ENCODE results near the gene GPC6.

GPC6 gene

DNA sequence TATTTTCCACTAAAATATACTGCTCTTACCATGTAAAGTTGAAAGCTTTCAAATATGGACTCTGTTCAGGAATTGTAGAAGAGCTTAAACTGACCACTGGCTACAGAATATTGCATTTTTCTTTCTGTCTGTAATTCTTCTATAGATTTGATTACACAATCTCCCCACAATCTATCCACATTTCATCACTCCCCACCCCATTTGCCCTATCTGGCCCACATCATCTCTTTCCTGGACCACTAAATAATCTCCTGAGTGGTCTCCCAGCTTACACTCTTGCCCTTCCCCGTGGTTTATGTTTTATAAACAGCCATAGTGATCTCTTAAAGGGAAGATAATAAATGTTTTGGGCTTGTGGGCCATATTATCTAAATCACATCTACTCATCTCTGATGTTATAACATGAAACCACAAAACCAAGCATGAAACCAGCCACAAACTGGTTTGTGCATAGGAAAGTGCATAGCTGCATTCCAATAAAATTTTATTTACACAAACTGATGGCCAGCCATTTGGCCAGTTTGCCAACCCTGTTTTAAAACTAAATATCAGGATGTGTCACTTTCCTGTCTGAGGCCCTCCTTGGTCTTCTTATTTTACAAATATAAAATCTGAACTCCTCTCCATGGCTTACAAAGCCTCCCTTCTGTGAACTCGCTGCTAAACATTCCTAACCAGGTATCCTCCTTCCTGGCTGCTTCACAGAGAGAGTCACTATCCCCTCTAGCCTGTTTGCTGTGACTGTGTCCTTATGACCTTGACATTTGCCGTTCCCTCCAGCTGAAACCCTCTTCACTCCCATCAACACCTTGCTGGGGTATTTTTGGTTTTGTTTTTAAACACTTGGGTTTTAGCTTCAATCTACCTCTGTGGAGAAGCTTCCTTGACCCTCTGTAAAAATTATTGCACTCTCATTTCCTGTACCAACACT lies 500.9 kb downstream of the GPC6 start:
- Mint-ChIP-seq H3K4me3 (no peak overlapping the region), H3K9me3 (no peaks in the 10 kb centered on the region), H3K27me3 (no peaks in the 10 kb centered on the region)

DNA sequence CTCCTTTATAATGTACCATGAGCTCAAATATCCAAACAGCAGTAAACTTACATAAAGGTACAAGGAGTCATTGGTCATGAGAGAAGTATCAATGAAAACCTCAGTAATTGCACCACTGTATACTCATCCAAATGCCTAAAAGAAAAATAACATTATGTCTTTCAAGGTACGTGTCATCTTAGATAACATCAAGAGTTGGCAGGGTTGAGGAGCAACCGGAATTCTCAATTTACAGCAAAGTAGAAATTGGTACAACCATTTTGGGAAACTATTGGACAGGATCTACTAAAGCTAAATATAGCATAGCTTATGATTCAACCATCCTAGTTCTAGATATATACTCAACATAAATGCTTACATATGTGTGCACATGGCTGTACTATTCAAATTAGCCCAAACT lies 502.8 kb downstream of the GPC6 start:
- H3K36me3 Mint-ChIP-seq (ENCODE audit: insufficient read depth), result no peaks in the 10 kb centered on the region
- peaks cover 5% of the 10 kb centered on the region for H3K9me3 Mint-ChIP-seq
- no peak for DNase-seq (ENCODE audit: low spot score in 2 of 2)
- peaks cover 5% of the 10 kb centered on the region for H3K4me1 Mint-ChIP-seq
- ATAC-seq (replicated peaks; ENCODE audit: extremely low read depth, poor library complexity, severe bottlenecking), result no peak
- H3K27me3 Mint-ChIP-seq, result no peaks in the 10 kb centered on the region
- no peak overlapping the region for H3K4me3 Mint-ChIP-seq
- H3K27ac Mint-ChIP-seq (ENCODE audit: low read depth), result no peak overlapping the region

More for the DNA sequence above, 500.9 kb downstream of the GPC6 start:
- peaks cover 5% of the 10 kb centered on the region for H3K4me1 Mint-ChIP-seq
- no peak overlapping the region for H3K27ac Mint-ChIP-seq (ENCODE audit: low read depth)
- no peak for ATAC-seq (replicated peaks; ENCODE audit: extremely low read depth, poor library complexity, severe bottlenecking)
- DNase-seq (ENCODE audit: low spot score in 2 of 2), result no peak
- H3K36me3 Mint-ChIP-seq (ENCODE audit: insufficient read depth), result no peaks in the 10 kb centered on the region

DNA sequence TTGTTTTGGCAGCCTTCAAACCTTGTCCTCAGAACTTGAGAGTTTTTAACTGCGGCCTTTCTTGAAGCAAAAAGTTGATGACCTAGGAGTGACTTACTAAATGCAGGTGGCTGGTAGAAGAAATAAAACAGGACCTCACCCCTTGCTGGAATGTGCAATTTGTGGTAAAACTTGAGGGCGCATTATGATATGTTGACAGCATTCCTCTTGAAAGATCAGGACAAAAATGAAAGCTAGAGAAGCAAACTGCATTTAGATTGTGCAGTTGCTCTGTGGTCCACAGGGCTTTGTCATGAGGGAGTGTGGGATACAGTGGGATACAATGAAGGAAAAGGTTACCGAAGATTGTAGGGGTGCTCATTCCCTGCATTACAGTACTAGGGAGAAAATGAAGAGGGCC lies 504.2 kb downstream of the GPC6 start:
- ATAC-seq (replicated peaks; ENCODE audit: extremely low read depth, poor library complexity, severe bottlenecking) (no peak), DNase-seq (ENCODE audit: low spot score in 2 of 2) (no peak)
- Mint-ChIP-seq H3K4me1 (peaks cover 5% of the 10 kb centered on the region), H3K27ac (ENCODE audit: low read depth) (no peak overlapping the region), H3K27me3 (no peaks in the 10 kb centered on the region), H3K36me3 (ENCODE audit: insufficient read depth) (no peaks in the 10 kb centered on the region), H3K4me3 (no peak overlapping the region), H3K9me3 (peaks cover 5% of the 10 kb centered on the region)

DNA sequence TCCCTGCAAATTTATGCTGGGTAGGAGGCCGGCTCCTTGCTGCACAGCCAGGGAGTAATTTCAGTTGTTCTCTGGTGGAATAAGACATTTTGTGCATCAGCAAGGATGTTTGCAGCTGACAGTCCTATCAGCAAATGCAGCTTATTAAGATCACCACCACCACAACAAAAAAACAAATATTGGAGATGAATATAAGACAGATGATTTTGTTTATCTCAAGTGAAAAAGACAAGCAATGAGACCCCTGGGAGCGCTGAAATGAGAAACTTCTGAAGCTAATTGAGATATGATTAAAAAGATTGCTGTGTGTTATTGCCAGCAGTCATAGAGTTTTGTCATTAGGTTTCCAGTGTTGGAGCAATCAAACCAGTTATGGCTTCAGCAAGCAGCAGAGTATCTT lies 505.6 kb downstream of the GPC6 start:
- no peaks in the 10 kb centered on the region for H3K27me3 Mint-ChIP-seq
- H3K4me3 Mint-ChIP-seq, result no peak overlapping the region
- H3K36me3 Mint-ChIP-seq (ENCODE audit: insufficient read depth), result no peaks in the 10 kb centered on the region
- H3K4me1 Mint-ChIP-seq, result peaks cover 5% of the 10 kb centered on the region
- DNase-seq (ENCODE audit: low spot score in 2 of 2) (no peak), ATAC-seq (replicated peaks; ENCODE audit: extremely low read depth, poor library complexity, severe bottlenecking) (no peak)
- no peak overlapping the region for H3K27ac Mint-ChIP-seq (ENCODE audit: low read depth)
- H3K9me3 Mint-ChIP-seq, result peaks cover 5% of the 10 kb centered on the region

DNA sequence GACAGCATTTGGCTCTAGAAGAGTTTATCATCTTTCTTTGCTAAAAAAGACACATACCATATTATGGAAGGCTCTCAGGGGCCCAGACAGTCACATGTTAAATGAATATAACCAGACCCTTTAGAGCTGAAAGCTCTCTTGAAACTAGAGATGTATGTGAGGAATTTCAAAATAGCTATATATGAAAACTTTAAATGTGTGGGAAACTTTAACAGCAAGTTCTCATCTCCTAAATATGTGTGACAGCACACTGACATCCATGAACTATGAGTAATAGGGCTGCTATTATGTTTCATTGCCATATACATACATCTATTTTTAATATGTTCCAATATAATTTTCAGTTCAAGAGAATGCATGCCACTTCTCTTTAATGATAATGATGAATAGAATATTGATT lies 509.5 kb downstream of the GPC6 start:
- no peaks in the 10 kb centered on the region for H3K4me1 Mint-ChIP-seq
- DNase-seq (ENCODE audit: low spot score in 2 of 2) (no peak), ATAC-seq (replicated peaks; ENCODE audit: extremely low read depth, poor library complexity, severe bottlenecking) (no peak)
- H3K36me3 Mint-ChIP-seq (ENCODE audit: insufficient read depth), result no peaks in the 10 kb centered on the region
- H3K9me3 Mint-ChIP-seq, result peaks cover 5% of the 10 kb centered on the region
- no peak overlapping the region for H3K4me3 Mint-ChIP-seq
- no peak overlapping the region for H3K27ac Mint-ChIP-seq (ENCODE audit: low read depth)
- no peaks in the 10 kb centered on the region for H3K27me3 Mint-ChIP-seq

DNA sequence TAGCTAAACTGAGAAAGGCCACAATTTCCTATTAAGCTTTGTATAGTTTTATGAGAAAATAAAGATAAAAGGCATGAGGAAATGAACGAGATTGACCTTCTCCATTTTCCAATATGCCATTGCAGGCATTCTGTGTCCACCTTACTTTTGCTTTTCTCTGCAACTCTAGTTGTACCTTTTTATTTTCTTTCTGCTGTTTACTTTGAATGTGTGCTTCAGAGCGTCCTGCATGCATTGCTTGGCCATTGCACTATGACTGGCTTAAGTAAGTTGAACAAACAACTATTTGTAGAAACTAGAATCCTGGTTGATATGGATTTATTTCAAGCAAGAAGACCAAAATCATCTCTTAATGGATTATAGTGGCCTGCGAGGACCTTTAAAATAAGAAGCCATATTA lies 510.3 kb downstream of the GPC6 start:
- no peak overlapping the region for H3K4me3 Mint-ChIP-seq
- H3K4me1 Mint-ChIP-seq, result no peaks in the 10 kb centered on the region
- no peak for ATAC-seq (replicated peaks; ENCODE audit: extremely low read depth, poor library complexity, severe bottlenecking)
- H3K27ac Mint-ChIP-seq (ENCODE audit: low read depth), result no peak overlapping the region
- no peaks in the 10 kb centered on the region for H3K36me3 Mint-ChIP-seq (ENCODE audit: insufficient read depth)
- peaks cover 5% of the 10 kb centered on the region for H3K9me3 Mint-ChIP-seq
- DNase-seq (ENCODE audit: low spot score in 2 of 2), result no peak
- no peaks in the 10 kb centered on the region for H3K27me3 Mint-ChIP-seq

DNA sequence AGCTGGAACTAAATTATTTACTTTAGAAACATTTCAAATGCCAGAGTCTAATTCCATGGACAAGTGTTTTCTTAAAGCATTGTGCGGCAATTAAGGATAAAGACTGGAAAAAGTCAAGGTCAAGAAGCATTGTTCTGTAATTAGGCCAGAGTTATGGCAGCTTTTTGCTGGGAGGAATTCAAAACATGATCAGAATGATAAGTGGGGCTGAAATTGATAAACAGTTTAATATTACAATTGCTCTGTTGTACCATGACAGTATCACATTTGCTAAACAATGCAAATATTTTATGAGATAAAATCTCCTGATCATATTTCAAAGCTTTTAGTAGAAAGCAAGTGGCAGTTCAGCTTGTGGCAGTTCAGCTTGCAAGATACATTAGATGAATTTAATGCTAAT lies 513.7 kb downstream of the GPC6 start:
- no peaks in the 10 kb centered on the region for H3K9me3 Mint-ChIP-seq
- ATAC-seq (replicated peaks; ENCODE audit: extremely low read depth, poor library complexity, severe bottlenecking) (no peak), DNase-seq (ENCODE audit: low spot score in 2 of 2) (no peak)
- no peak overlapping the region for H3K27ac Mint-ChIP-seq (ENCODE audit: low read depth)
- H3K4me1 Mint-ChIP-seq, result no peaks in the 10 kb centered on the region
- H3K4me3 Mint-ChIP-seq, result no peak overlapping the region
- no peaks in the 10 kb centered on the region for H3K27me3 Mint-ChIP-seq
- no peaks in the 10 kb centered on the region for H3K36me3 Mint-ChIP-seq (ENCODE audit: insufficient read depth)

DNA sequence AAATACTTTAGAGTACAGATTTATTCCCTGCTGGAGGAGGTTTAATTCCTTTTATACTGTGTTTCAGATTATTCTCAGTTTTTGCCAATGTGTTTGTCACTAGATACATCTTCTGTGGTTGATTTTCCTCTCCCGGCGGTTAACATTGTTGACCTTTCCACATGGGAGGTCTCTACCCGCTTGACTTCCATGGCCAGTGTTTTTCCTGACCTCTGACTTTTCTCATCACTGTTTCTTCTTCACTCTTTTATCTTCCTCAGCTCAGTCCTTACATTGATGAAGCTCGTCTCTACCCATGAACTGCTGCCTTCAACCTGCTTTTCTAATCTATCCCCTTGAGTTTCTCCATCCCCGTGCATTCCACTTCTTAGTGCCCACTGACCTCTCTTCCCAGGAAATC lies 517.4 kb downstream of the GPC6 start:
- no peaks in the 10 kb centered on the region for H3K9me3 Mint-ChIP-seq
- ATAC-seq (replicated peaks; ENCODE audit: extremely low read depth, poor library complexity, severe bottlenecking) (no peak), DNase-seq (ENCODE audit: low spot score in 2 of 2) (no peak)
- no peaks in the 10 kb centered on the region for H3K4me1 Mint-ChIP-seq
- no peaks in the 10 kb centered on the region for H3K36me3 Mint-ChIP-seq (ENCODE audit: insufficient read depth)
- no peak overlapping the region for H3K4me3 Mint-ChIP-seq
- H3K27me3 Mint-ChIP-seq, result no peaks in the 10 kb centered on the region
- H3K27ac Mint-ChIP-seq (ENCODE audit: low read depth), result no peak overlapping the region

DNA sequence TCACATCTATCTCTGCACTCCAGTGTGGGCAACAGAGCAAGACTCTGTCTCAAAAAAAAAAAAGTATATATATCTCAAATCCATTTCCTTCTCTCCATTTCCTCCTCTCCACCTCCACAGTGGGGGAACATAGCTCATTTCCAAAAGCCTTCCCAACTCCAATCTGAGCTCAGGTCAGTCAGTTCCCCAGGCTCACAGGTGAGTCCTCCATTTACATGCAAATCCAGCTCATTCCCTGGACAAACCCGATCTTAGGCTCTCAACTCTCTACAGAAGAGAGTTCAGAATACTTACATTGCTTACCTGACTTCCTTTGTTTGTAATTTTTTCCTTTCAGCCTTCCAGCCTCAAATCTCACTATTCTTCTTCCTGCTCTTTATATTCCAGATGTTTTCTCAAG lies 518.3 kb downstream of the GPC6 start:
- no peak overlapping the region for H3K4me3 Mint-ChIP-seq
- no peaks in the 10 kb centered on the region for H3K27me3 Mint-ChIP-seq
- H3K9me3 Mint-ChIP-seq, result no peaks in the 10 kb centered on the region
- ATAC-seq (replicated peaks; ENCODE audit: extremely low read depth, poor library complexity, severe bottlenecking) (no peak), DNase-seq (ENCODE audit: low spot score in 2 of 2) (no peak)
- H3K36me3 Mint-ChIP-seq (ENCODE audit: insufficient read depth), result no peaks in the 10 kb centered on the region
- H3K27ac Mint-ChIP-seq (ENCODE audit: low read depth), result no peak overlapping the region
- H3K4me1 Mint-ChIP-seq, result no peaks in the 10 kb centered on the region

DNA sequence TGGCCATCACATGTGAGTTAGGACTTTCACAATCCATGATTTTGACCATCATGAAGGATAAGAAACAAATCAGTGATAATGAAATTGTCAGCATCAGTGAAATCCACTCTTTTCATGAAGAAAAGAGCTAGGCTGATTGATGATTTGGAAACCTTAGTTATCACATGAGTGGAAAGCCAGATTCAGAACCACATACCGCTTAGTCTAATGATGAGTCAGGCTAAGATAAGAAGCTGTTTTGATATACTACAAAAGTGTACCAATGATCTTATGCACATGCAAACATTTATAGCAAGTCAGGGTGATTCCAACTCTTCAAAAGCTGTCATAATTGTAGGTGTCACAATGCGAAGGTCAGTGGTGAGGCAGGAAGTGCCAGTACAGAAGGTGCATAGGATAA lies 519.3 kb downstream of the GPC6 start:
- DNase-seq (ENCODE audit: low spot score in 2 of 2) (no peak), ATAC-seq (replicated peaks; ENCODE audit: extremely low read depth, poor library complexity, severe bottlenecking) (no peak)
- no peaks in the 10 kb centered on the region for H3K9me3 Mint-ChIP-seq
- no peaks in the 10 kb centered on the region for H3K36me3 Mint-ChIP-seq (ENCODE audit: insufficient read depth)
- H3K4me3 Mint-ChIP-seq, result no peak overlapping the region
- no peak overlapping the region for H3K27ac Mint-ChIP-seq (ENCODE audit: low read depth)
- no peaks in the 10 kb centered on the region for H3K27me3 Mint-ChIP-seq
- H3K4me1 Mint-ChIP-seq, result no peaks in the 10 kb centered on the region

DNA sequence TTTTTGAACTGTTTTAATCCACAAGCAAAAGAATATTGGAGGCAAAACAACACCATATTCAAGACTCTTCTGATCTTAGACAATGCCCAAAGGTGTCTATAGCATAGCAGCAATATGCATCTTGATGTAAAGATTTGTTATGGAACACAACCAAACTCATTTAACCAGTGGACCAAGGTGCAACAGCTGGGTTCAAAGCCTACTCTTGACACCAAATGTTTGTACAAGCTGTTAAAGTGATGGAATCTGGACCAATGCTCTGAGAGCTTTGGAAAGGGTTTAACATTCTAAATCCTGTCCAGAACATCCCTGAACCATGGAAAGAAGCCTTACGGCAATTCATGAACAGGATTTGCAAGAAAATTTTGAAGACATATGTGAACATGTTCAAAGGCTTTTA lies 520.0 kb downstream of the GPC6 start:
- DNase-seq (ENCODE audit: low spot score in 2 of 2) (no peak), ATAC-seq (replicated peaks; ENCODE audit: extremely low read depth, poor library complexity, severe bottlenecking) (no peak)
- Mint-ChIP-seq H3K4me1 (no peaks in the 10 kb centered on the region), H3K4me3 (no peak overlapping the region), H3K27me3 (no peaks in the 10 kb centered on the region), H3K36me3 (ENCODE audit: insufficient read depth) (no peaks in the 10 kb centered on the region), H3K27ac (ENCODE audit: low read depth) (no peak overlapping the region), H3K9me3 (no peaks in the 10 kb centered on the region)

DNA sequence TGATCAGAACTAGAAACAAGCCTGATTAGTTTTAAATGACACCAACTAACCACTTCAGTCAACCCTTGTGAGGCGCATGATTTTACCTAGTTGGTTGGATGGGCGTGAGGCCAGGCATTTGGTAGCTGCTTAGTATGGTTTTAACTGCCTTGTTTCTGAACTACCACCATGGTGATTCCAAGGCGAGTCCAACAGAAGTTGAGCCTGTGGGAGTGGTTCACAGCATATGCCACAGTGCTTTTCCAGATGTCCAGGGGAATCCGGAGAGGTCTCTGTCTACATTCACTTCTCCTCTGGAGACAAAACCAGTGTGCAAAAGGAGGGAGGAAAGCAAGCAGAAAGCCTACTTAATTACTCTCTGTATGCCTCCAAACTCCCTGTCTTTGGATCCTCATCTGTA lies 524.1 kb downstream of the GPC6 start:
- Mint-ChIP-seq H3K4me3 (no peak overlapping the region), H3K27ac (ENCODE audit: low read depth) (no peak overlapping the region), H3K4me1 (no peaks in the 10 kb centered on the region), H3K9me3 (no peaks in the 10 kb centered on the region), H3K27me3 (no peaks in the 10 kb centered on the region), H3K36me3 (ENCODE audit: insufficient read depth) (no peaks in the 10 kb centered on the region)
- DNase-seq (ENCODE audit: low spot score in 2 of 2), result no peak
- ATAC-seq (replicated peaks; ENCODE audit: extremely low read depth, poor library complexity, severe bottlenecking), result no peak

DNA sequence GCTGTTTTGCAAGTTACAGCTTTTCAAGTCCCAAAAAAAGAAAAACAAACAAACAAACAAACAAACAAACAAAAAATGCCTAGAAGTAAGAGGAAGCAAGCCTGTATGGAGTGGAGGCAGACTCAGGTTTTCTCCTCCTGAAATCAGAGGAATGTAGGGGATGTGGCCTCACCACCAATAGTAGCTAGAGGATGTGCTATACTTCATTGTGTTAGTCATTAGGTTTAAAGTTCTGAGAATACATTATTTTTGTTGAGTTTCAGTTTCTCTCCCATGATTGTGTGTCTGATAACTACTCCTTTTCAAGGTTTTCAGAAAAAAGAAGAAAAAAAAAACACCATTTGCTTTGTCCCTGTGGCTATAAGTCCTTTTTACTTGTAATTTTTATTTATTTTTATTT lies 524.5 kb downstream of the GPC6 start:
- Mint-ChIP-seq H3K9me3 (no peaks in the 10 kb centered on the region), H3K4me1 (no peaks in the 10 kb centered on the region), H3K4me3 (no peak overlapping the region), H3K36me3 (ENCODE audit: insufficient read depth) (no peaks in the 10 kb centered on the region), H3K27ac (ENCODE audit: low read depth) (no peak overlapping the region), H3K27me3 (no peaks in the 10 kb centered on the region)
- ATAC-seq (replicated peaks; ENCODE audit: extremely low read depth, poor library complexity, severe bottlenecking) (no peak), DNase-seq (ENCODE audit: low spot score in 2 of 2) (no peak)

Measured in central memory CD8-positive, alpha-beta T cell (primary cell).